Gastroesophageal sphincter (tissue), 3 donors: ENCODE measurements around the gene GPX2.

Experiments
- CTCF ChIP-seq, 4 experiments: fragments of 200-600 bp in 2 of 4; fragments of 450-650 bp in 2 of 4; sonication (generic) in 1 of 4; IDR thresholded peaks; one replicate each; pipeline ENCODE4 v1.5.1; 2017 to 2019; ENCODE audit warnings: antibody characterized with exemption in 4 of 4, mild to moderate bottlenecking in 2 of 4, moderate library complexity in 2 of 4
- POLR2A ChIP-seq, 2 donors: fragments of 450-650 bp; IDR thresholded peaks; one replicate each; pipeline ENCODE4 v1.6.1; 2017; ENCODE audit warnings: antibody characterized with exemption in 2 of 2, mild to moderate bottlenecking in 2 of 2, moderate library complexity in 1 of 2

GRCh38 chr14:64987438-64987767 lies 44.9 kb upstream of the GPX2 start:
- TF ChIP-seq CTCF (IDR thresholded peaks at IDR 0.05) (no peak), POLR2A (IDR thresholded peaks at IDR 0.05) (no peak)
